GM12891 (cell line): ENCODE data around the gene VSX2.

Experiments
- POLR2A ChIP-seq: IDR thresholded peaks from 2 replicates; pipeline ENCODE4 v1.6.1; 2011; ENCODE audit warnings: low read depth, low read length, control low read depth
- POLR2AphosphoS5 ChIP-seq: IDR thresholded peaks from 2 replicates; pipeline ENCODE4 v1.6.1; 2011; ENCODE audit warnings: low read depth, low read length, control low read depth
- POU2F2 ChIP-seq: IDR thresholded peaks from 2 replicates; pipeline ENCODE4 v1.6.1; 2011; ENCODE audit warnings: low read depth, mild to moderate bottlenecking, control low read depth, low read length, moderate library complexity

DNA sequence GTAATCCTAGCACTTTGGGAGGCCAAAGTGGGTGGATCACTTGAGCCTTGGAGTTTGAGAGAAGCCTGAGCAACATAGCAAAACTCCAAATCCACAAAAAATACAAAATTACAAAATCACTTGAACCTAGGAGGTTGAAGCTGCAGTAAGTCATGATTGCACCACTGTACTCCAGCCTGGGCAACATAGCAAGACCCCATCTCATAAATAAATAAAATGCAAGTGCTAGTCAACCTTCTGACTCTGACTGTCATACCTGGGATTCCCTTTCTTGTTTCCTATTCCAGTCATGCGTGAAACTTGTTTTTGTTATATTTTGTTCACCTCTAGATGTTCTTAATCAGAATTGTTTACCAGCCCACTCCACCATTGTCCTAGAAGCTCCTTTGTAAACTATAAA, 32.1 kb downstream of the VSX2 start:
- TF ChIP-seq POLR2A (no peak), POLR2AphosphoS5 (no peak), POU2F2 (no peak)
